ENCODE measurements around the gene CEACAM19. TPM values are rescaled to one million over a fixed set of nuclear protein-coding genes. Genes with fewer than 3 reads are reported as not detected.

CEACAM19 gene
- total and polyA plus RNA-seq, 2 of the 4 experiments (the other 2 are of a cell fraction): 0.72 to 9.3 TPM

- WGBS, 2 experiments (ENCODE audit: extremely low coverage in 2 of 2, insufficient read length in 1 of 2): 50% methylated on average over 2 of the region's 5 CpGs; no CpG with 5 or more reads in 1 of the 2 experiments
- H3K9me1 ChIP-seq (ENCODE audit: insufficient read depth, low read length): 0 out of 2 replicates have a peak, but pooled peaks cover 3% of the 10 kb centered on the region
- BruUV-seq (replicated peaks): no TSS peak
- no peak overlapping the region for H3K14ac ChIP-seq (replicated peaks; ENCODE audit: low read depth, low read length)
- no peak overlapping the region for H2AK9ac ChIP-seq (replicated peaks; ENCODE audit: low read depth, low read length, poor library complexity)
- no peak overlapping the region for H2AFZ ChIP-seq (replicated peaks; ENCODE audit: low read length, poor library complexity)
- TF ChIP-seq USF2 (IDR thresholded peaks at IDR 0.05; ENCODE audit: low read depth, low read length): no peak
- TF ChIP-seq BHLHE40 (IDR thresholded peaks at IDR 0.05; ENCODE audit: low read depth, low read length): no peak
- TF ChIP-seq POLR2A (IDR thresholded peaks at IDR 0.05; ENCODE audit: low read depth, low read length): no peak
- TF ChIP-seq MAZ (IDR thresholded peaks at IDR 0.05; ENCODE audit: borderline replicate concordance, low read depth, low read length): no peak
- no peak for TF ChIP-seq CTCF (conservative IDR thresholded peaks at IDR 0.05; ENCODE audit: low read depth, low read length)
- TF ChIP-seq SMC3 (IDR thresholded peaks at IDR 0.05; ENCODE audit: low read depth, low read length): no peak
- no peak for TF ChIP-seq NFE2L2 (IDR thresholded peaks at IDR 0.05; ENCODE audit: low read depth, low read length)
- no peak for TF ChIP-seq RFX5 (IDR thresholded peaks at IDR 0.05; ENCODE audit: low read depth, low read length)
- no peak for TF ChIP-seq RAD21 (IDR thresholded peaks at IDR 0.05; ENCODE audit: low read length)
- TF ChIP-seq CHD1 (IDR thresholded peaks at IDR 0.05; ENCODE audit: low read depth, low read length): no peak
- no peak for TF ChIP-seq MAFK (IDR thresholded peaks at IDR 0.05; ENCODE audit: low read depth, low read length)
- no peak for TF ChIP-seq RCOR1 (IDR thresholded peaks at IDR 0.05; ENCODE audit: insufficient replicate concordance, low read length)
- no peak for TF ChIP-seq ELK1 (IDR thresholded peaks at IDR 0.05; ENCODE audit: borderline replicate concordance, low read depth, low read length)
- TF ChIP-seq FOS (IDR thresholded peaks at IDR 0.05; ENCODE audit: low read depth, low read length): no peak
- no peak overlapping the region for H3K23ac ChIP-seq (ENCODE audit: low read depth, low read length)
- ATAC-seq (ENCODE audit: low read depth): no peak
- no peak overlapping the region for H2BK5ac ChIP-seq (ENCODE audit: low read depth, low read length, poor library complexity, severe bottlenecking)
- no peak overlapping the region for H3K18ac ChIP-seq (ENCODE audit: low read depth, low read length)
- dilution Hi-C loops (cut with HindIII; ENCODE audit: low sequenced_read_pairs, unreplicated experiment) (no loop called here), intact Hi-C loops (cut with micrococcal nuclease) (no loop called here), in situ Hi-C loops (cut with MboI; ENCODE audit: low sequenced_read_pairs) (no loop called here)
- no peak overlapping the region for H3K4me2 ChIP-seq (ENCODE audit: low read depth, low read length)
- no peaks in the 10 kb centered on the region for H3K9me3 ChIP-seq (ENCODE audit: control insufficient read depth, insufficient read depth, low read length)
- H4K5ac ChIP-seq (ENCODE audit: low read depth, low read length): no peak overlapping the region
- no peaks in the 10 kb centered on the region for H3K27me3 ChIP-seq (ENCODE audit: control insufficient read depth, insufficient read depth, low read length)
- H3K9ac ChIP-seq (ENCODE audit: low read depth, low read length): no peak overlapping the region
- H3K4me3 ChIP-seq (ENCODE audit: insufficient read depth, low read depth, low read length): no peak overlapping the region
- no peak overlapping the region for H4K91ac ChIP-seq (ENCODE audit: insufficient read depth, low read depth, low read length)
- no peak overlapping the region for H4K8ac ChIP-seq (ENCODE audit: low read depth in 2 of 2, low read length in 2 of 2)
- no peak overlapping the region for H2BK20ac ChIP-seq (ENCODE audit: low read depth, low read length)
- H3K4ac ChIP-seq (ENCODE audit: low read depth, low read length): no peak overlapping the region; the same call in 1 of the 2 replicates
- no peak overlapping the region for H3K56ac ChIP-seq (ENCODE audit: extremely low read depth, insufficient read depth, low read length)
- no peaks in the 10 kb centered on the region for H4K20me1 ChIP-seq (ENCODE audit: insufficient read depth, low read length)
- ChIA-PET CTCF (no interaction called here), POLR2A (ENCODE audit: unreplicated experiment) (no interaction called here)
- no peaks in the 10 kb centered on the region for H3K79me1 ChIP-seq (ENCODE audit: low read depth in 1 of 2, low read length in 2 of 2)
- DNase-seq: no peak
- H3K4me1 ChIP-seq (ENCODE audit: control insufficient read depth, insufficient read depth, low read length): peaks cover 1% of the 10 kb centered on the region; the same call in 1 of the 2 replicates
- no peaks in the 10 kb centered on the region for H3K36me3 ChIP-seq (ENCODE audit: control insufficient read depth, insufficient read depth, low read length)
- H3K27ac ChIP-seq (ENCODE audit: insufficient read depth, low read length): no peak overlapping the region
- no peak overlapping the region for H2BK120ac ChIP-seq (ENCODE audit: low read depth, low read length)
- H2BK15ac ChIP-seq (ENCODE audit: low read depth, low read length): no peak overlapping the region
- H2AK5ac ChIP-seq (ENCODE audit: low read depth, low read length): peak overlapping the region; percentile 30; the same call in 1 of the 2 replicates
Measured at GRCh38 chr19:44731622-44732021, 60.3 kb downstream of the CEACAM19 start.

All from IMR-90 (cell line).